H54 (cell line): ENCODE measurements around the gene SMC6.

Experiments
- DNase-seq: peaks from one replicate; pipeline ENCODE4 v3.0.0; 2011; ENCODE audit warnings: low spot score, mixed read lengths; ENCODE audit not compliant: insufficient read length
- FAIRE-seq: peaks from 3 replicates; lab custom pipeline; 2011; peaks lifted over from hg19 to GRCh38; lab: Jason Lieb, UNC
- POLR2A ChIP-seq: IDR thresholded peaks from 2 replicates; pipeline ENCODE4 v1.6.1; 2011; ENCODE audit warnings: low read depth, mild to moderate bottlenecking, low read length

Gene SMC6

DNA sequence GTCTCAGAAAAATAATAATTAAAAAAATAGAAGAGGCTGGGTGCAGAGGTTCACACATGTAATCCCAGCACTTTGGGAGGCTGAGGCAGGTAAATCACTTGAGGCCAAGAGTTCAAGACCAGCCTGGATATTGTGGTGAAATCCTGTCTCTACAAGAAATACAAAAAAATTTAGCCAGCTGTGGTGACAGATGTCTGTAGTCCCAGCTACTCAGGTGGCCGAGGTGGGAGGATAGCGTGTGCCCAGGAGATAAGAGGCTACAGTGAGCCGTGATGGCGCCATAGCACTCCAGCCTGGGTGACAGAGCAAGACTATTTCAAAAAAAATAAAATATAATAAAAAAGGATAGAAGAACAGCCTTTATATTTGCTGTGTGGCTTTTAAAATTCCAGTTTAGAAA, 35.9 kb downstream of the SMC6 start:
- DNase-seq (no peak), FAIRE-seq (no peak)

DNA sequence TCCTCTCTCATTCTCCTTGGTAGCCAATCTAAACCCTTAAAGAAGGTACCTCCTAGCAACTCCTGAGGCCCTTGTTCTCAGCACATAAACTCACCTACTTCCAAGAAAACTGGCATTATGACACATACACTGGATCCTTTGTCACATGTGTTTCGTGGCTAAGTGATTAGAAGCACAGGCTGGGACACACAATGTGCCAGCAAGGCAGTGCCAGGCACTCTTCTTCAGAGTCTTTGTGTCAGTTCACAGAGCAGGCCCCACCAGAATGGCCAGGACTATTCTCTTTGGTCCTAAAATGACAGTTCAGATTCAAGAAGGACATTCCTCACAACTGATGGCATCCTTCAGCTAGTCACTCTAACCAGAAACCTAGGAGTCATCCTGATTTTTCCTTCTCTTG, 40.3 kb downstream of the SMC6 start:
- DNase-seq (no peak), FAIRE-seq (no peak)
- no peak for TF ChIP-seq POLR2A

More for the DNA sequence above, 35.9 kb downstream of the SMC6 start:
- no peak for TF ChIP-seq POLR2A

DNA sequence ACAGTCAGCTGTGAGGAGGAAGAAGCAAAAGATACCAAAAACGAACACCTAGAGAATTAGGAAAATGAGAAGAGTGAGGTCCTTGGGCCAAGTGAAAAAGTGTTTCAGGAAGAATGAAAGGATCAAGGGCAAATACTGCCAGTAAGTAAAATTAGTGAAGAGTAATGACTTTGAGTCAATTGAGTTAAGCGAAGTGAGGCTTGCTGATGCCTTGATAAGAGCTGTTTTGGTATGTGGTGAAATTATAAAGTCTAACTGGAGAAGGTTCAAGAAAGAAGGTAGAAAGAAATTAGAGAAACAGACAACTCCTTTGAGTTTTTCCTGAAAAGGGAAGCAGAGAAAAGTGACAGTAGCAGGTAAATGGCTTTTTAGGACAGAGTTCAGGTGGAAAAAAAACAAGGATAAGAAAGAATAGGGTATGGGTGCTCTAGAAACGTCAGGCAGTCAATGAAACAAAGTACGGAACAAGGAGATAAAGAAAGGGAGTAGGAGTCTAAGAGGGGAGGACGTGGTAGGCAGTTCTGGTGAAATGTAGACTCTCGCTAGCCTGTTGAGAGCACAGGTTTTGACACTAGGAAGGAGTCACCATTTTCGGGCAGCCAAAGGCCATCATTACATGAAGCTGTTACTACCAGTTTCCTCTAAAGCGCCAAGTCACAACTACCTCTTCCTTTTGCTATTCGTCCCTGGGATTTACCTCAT, 42.9 kb downstream of the SMC6 start:
- peak; percentile 48 for FAIRE-seq
- DNase-seq: no peak
- TF ChIP-seq POLR2A: no peak

DNA sequence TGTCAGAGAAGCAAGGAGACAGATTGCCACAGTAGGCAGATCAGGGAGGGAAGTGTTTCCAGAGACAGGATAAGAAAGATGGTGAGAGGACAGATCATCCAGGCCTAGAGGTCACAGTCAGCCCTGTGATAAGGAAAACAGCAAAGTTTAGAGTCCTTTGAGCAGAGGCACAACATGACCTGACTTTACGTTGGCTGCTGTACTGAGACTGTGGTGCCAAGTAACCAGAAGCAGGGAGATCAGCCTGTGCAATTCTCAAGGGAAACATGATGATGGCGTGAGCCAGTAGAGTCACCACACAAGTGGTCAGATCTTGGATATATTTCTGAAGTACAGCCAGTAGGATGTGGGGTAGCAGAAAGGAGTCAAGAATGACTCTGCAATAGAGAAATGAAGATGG, 43.7 kb downstream of the SMC6 start:
- DNase-seq (no peak), FAIRE-seq (no peak)
- TF ChIP-seq POLR2A: no peak

DNA sequence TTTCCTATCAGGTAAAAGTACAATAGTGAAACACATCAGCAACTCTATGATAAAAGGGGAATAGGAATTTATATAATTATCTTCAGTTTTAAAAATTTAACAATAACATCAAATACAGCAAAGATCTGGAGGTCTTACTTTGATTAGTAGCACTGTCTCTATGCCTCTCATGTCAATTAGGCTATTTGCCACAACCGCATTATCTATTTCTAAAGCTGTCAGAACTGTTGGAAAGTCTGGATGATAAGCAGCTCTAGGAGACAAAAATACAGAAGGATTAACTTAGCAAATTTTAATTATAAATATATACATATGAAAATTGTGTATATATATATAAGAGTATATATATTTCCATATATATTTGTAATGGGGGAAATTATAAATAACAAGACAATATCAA, 45.1 kb downstream of the SMC6 start:
- DNase-seq (no peak), FAIRE-seq (no peak)
- no peak for TF ChIP-seq POLR2A

DNA sequence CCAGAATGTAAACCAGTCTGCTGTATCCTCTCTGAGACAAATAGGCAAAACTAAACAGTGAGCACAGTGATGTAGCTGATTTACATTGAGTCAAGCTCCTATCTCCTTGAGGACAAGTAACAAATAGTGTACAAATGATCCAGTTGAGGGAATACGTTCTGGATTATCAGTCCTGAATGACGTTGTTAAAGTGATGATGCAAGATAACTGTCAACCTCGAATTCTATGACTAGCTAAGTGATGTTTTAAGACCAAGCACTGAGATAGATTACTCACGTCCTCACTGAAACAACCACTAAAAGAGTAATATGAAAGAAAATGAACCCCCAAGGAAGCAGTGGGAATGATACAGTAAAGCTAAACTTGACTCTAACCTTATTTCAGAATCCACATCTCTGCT, 46.8 kb downstream of the SMC6 start:
- peak; percentile 76 for FAIRE-seq

DNA sequence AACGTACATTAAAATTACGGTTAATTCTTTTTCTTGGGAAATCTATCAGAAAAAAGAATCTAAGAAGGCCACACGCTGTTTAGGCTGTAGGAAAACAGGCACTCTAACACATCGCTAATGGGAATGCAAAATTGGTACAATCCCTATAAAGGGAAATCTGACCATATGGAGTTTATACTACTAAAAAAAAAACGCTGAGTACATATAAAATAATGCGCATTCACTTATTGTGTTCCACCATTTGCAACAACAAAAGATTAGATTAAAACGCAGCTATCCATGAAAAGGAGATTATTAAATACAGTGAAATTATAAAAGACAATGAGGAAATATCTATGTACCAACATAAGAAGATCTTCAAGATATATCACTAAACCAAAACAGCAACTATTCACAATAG, 62.8 kb downstream of the SMC6 start:
- DNase-seq (no peak), FAIRE-seq (no peak)
- TF ChIP-seq POLR2A: no peak

More for the DNA sequence above, 46.8 kb downstream of the SMC6 start:
- TF ChIP-seq POLR2A: no peak
- DNase-seq: no peak

DNA sequence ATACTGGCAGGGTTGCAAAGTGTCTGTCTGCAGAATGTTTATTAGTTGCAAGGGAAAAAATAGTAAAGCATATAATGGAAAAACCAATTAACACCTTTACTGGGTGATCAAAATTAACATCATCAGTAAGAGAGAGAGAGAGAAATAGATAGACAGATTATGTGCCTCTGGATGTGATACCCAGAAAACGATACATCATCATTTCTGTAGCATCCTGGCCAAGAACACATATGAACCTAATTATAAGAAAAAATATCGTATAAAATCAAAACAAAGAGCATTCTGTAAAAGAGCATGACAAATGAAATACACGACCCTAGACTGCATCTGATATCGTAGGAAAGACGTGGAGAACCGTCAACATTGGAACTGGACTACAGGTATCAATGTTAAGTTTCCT, 64.6 kb downstream of the SMC6 start:
- no peak for FAIRE-seq
- DNase-seq: no peak
- TF ChIP-seq POLR2A: no peak

DNA sequence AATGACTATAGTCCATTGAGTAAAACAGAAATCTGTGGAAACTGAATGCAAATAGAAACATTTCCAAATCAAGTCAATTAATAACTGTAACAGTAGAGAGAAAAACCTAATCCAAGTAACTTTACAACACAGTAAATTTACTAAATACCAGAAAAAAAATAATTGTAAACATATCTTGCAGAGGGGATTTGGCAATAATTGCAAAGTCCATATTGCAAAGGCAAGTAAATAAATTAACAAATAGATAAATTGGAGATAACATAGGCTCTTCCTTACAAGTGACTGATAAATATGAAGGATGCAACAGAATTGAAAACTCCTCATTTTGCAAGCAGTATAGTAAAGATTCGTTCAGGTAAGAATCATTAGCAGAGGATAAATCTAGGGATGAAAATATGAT, 65.0 kb downstream of the SMC6 start:
- FAIRE-seq: no peak

DNA sequence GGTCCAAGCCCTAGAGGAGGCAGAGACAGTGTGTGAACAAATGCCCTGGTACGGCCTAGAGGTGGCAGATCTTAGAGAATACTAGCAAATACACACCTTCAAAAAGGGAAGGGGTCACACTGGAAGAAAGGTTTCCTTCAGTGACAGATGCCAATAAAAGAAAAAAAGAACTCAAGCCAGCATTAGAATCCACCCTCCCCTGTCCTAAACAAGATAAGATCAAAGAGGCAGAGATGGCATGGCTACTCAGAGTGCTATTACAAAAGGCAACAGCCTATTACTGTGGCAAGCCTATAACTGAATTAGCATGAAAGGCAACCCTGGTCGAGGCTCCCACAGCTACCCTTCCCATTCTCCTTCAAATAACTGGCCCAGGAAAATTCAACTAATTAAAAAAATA, 69.6 kb downstream of the SMC6 start:
- TF ChIP-seq POLR2A: no peak
- DNase-seq (no peak), FAIRE-seq (no peak)

More for the DNA sequence above, 65.0 kb downstream of the SMC6 start:
- DNase-seq: no peak
- TF ChIP-seq POLR2A: no peak

DNA sequence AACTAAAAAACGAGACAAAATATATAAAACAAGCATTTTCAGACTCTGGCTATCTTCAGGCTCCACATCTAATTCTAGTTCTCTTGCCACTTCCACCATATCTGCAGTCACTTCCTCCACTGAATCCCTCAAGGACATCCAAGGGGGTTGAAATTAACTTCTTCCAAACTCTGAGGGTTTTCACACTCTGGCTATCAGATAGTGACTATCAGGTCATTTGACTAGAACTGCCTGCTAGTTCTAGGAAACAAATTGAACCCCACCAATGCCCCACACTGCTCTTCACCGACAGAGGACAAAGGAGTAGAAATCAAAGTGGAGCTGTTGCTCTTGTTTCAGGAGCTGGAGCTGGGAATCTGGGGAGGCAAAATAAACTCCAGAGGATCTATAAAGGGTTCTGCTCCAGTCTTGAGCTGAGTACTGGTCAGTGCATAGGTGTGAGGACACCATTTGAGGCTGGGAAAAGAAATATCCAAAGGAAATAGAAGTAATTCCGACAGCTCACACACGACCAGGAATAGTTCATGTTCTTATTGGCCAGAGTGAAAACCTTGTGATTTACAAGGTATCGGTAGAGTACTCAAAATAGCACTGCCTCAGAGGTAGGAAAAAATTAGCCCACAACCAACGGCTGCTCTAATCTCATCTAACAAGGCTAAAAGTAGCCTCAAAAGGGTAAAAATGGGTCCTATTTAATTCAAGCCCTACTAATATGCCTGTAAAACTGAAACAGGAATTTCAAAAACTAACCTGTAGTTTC, 71.3 kb downstream of the SMC6 start:
- no peak for DNase-seq
- FAIRE-seq: no peak
- TF ChIP-seq POLR2A: no peak

DNA sequence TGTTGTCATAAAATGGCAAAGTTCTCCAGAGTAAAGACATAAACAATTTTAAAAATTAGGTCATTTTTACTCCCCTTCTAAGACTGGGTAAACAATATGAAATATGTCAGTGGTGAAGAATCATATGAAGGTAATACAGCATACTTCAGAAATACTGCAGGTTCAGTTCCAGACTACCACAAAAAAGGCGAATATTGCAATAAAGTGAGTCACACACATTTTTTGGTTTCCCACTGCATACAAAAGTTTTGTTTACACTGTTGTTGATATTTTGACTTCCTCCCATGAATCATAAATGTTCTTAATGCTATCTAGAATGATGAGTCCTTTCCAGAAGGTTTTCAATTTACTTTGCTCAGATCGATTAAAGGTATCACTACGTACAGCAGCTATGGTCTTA, 73.5 kb downstream of the SMC6 start:
- DNase-seq (no peak), FAIRE-seq (peak; percentile 65)
- no peak for TF ChIP-seq POLR2A

DNA sequence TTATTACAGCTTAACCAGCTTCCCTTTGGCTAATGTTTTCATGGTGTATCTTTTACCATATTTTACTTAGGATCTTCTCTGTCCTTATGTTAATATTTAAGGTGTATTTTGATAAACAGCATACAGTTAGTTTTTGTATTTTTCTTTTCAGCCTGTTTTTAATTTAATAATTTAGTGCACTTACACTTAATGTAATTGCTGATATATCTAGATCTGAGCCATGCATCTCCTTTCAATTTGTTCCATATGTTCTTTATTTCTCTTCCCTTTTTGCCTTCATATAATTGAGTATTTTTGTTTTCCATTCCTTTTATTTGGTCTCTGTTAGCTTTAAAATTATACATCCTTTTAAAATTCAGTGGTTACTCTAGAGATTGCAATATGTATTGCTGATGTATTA, 78.8 kb downstream of the SMC6 start:
- no peak for FAIRE-seq
- TF ChIP-seq POLR2A: no peak
- no peak for DNase-seq

DNA sequence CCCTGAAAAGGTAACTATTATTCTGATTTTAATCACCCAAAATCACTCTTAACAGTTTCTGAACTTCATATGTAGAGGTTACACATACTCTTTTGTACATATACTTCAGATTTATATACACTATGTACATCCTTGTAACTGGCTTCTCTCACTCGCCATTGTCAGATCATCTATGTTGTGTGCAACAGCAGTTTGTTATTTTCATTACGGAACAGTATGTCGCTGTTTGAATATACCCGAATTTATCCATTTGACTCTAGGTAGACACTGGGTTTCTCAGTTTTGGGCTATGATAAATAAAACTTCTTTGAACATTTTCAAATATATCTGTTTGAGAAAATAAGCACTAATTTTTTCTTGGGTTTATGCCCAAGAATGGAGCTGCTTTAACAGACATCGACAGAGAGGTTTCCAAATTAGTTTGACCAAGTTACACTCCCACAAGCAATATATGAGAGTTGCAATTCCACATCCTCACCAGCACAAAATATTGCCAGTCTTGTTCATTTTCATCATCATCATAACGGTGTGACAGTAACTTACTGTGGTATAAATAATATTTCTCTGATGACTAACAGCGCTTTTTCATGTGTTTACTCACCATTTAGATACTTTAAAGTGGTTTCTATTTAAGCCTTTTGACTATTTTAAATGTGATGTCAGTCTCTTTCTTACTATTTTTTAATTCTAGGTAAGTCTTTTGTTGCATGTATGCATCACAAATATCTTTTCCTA, 80.9 kb downstream of the SMC6 start:
- peak; percentile 7 for DNase-seq
- no peak for TF ChIP-seq POLR2A

DNA sequence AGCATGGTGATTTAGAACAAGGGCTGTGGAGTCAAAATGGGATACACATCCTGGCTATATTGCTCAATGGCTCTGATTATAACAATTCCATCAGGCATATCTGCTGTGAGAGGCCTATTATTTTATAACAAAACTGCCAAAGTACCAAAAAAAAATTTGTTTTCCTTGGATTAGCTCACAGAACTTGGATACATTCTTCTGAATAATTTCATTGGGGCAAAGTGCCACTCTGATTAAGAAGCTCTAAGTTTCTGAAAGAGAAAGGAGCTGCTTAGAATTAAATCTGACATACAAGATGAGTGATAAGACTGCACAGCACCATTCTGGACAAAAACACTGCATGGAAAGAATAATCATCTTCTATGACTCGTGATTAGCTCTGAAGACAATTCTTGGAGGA, 85.7 kb downstream of the SMC6 start:
- no peak for TF ChIP-seq POLR2A
- no peak for DNase-seq
- FAIRE-seq: no peak

More for the DNA sequence above, 80.9 kb downstream of the SMC6 start:
- peak; percentile 84 for FAIRE-seq
